H1 (cell line): Measurements from ENCODE around the gene ACBD6. TPM values are rescaled to one million over a fixed set of nuclear protein-coding genes. Genes with fewer than 3 reads are reported as not detected.

Experiments used
- CEBPB ChIP-seq: IDR thresholded peaks from 2 replicates; pipeline ENCODE4 v1.6.1; 2012; ENCODE audit warnings: low read depth, low read length
- KDM5A ChIP-seq: fragments of 200-600 bp; IDR thresholded peaks from 2 replicates; pipeline ENCODE4 v1.7.1; 2012; ENCODE audit warnings: mild to moderate bottlenecking, low read length, inconsistent platforms, mixed read lengths
- POLR2AphosphoS5 ChIP-seq: IDR thresholded peaks from 2 replicates; pipeline ENCODE4 v1.6.1; 2011; ENCODE audit warnings: low read depth, low read length
- TEAD4 ChIP-seq: IDR thresholded peaks from 2 replicates; pipeline ENCODE4 v1.6.1; 2012; ENCODE audit warnings: low read depth, low read length, inconsistent platforms, mixed read lengths
- polyA plus RNA-seq, 7 experiments: library from polyadenylated mRNA; depleted of rRNA in 3 of 7; stranded (reverse) in 5 of 7; unstranded in 2 of 7; fragments of >200 nt in 5 of 7; fragments of 200-250 nt in 2 of 7; gene quantifications; 1 replicate in 5 of 7; 2 replicates in 1 of 7; 4 replicates in 1 of 7; pipeline versions ENCODE4 v1.2.1 to v1.2.3, GENCODE V29; 2011 to 2013; ENCODE audit warnings: missing spikeins in 2 of 7, mixed read lengths in 2 of 7
- total RNA-seq: library from RNA; stranded (reverse); fragmentation: NEBNext Ultra II Directional; extraction: Animal tissue kit (Norgen Biotek cat#: 25700); gene quantifications from 2 replicates; pipeline ENCODE4 v1.2.1, GENCODE V29; 2021

ACBD6 gene
- total and polyA plus RNA-seq, 2 of the 8 experiments (the other 6 are each of a cell fraction or from before 2014, with no cell fraction given) = 52.0 to 67.7 TPM

DNA sequence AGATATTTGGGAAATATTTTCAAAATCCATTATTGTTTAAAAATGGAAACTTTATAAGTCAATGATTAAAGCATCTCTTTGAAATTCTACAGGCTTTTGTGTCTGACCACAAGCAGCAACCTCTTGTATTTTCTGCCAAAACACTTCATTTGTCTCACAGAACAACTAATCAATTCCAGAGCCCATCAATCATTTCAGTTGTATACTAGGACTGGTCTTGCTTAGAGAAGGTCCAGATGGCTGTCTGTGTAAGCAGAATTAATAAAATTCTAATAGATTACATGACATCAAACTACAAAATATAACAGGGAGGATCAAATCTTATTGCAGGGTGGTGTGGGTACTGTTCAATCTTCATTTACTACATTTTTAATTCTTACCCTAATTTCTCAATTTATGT, 76.4 kb downstream of the ACBD6 start (continued):
- no peak for TF ChIP-seq POLR2AphosphoS5
- TF ChIP-seq CEBPB = no peak
- no peak for TF ChIP-seq TEAD4
- no peak for TF ChIP-seq KDM5A
